Measurements from ENCODE around the gene ACAA1. TPM values are rescaled to one million over a fixed set of nuclear protein-coding genes. Genes with fewer than 3 reads are reported as not detected.
"Not testable (repeated sequence)": the region's sequence is repeated elsewhere in the genome, so short reads cannot be mapped to it uniquely, and the experiment has no call there.

ACAA1 gene
- total RNA-seq, 3 donors from 2014 or later (not counting 1 experiment from before 2014, with no cell fraction given), result 79.4 to 101 (median 93.9) TPM

- no peak for DNase-seq
- no peak for ATAC-seq
- Histone ChIP-seq H3K36me3 (ENCODE audit: control insufficient read depth, insufficient read depth, low read length) (no peaks in the 10 kb centered on the region), H3K9me3 (ENCODE audit: control insufficient read depth, insufficient read depth, low read length) (peaks cover 17% of the 10 kb centered on the region), H3K27ac (ENCODE audit: low read length) (no peak overlapping the region), H3K4me1 (ENCODE audit: control insufficient read depth, insufficient read depth, low read length) (no peaks in the 10 kb centered on the region), H3K27me3 (ENCODE audit: control insufficient read depth, insufficient read depth, low read length) (no peaks in the 10 kb centered on the region), H3K4me3 (ENCODE audit: low read length) (no peak overlapping the region)
- 87% methylated on average over 10 of the region's 11 CpGs for WGBS (ENCODE audit: insufficient coverage)
- H3K4me3 Mint-ChIP-seq, result no peak overlapping the region
- H3K4me1 Mint-ChIP-seq, result peaks cover 0 to 11% of the 10 kb centered on the region in 2 donors
- H3K27ac Mint-ChIP-seq, result no peak overlapping the region
- H3K27me3 Mint-ChIP-seq (ENCODE audit: low read depth in 2 of 2), result peaks cover 0 to 3% of the 10 kb centered on the region in 2 donors
- peaks cover 5 to 6% of the 10 kb centered on the region in 2 donors for H3K9me3 Mint-ChIP-seq
- TF ChIP-seq, protein P1, sequence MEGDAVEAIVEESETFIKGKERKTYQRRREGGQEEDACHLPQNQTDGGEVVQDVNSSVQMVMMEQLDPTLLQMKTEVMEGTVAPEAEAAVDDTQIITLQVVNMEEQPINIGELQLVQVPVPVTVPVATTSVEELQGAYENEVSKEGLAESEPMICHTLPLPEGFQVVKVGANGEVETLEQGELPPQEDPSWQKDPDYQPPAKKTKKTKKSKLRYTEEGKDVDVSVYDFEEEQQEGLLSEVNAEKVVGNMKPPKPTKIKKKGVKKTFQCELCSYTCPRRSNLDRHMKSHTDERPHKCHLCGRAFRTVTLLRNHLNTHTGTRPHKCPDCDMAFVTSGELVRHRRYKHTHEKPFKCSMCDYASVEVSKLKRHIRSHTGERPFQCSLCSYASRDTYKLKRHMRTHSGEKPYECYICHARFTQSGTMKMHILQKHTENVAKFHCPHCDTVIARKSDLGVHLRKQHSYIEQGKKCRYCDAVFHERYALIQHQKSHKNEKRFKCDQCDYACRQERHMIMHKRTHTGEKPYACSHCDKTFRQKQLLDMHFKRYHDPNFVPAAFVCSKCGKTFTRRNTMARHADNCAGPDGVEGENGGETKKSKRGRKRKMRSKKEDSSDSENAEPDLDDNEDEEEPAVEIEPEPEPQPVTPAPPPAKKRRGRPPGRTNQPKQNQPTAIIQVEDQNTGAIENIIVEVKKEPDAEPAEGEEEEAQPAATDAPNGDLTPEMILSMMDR (IDR thresholded peaks at IDR 0.05), result no peak
- intact Hi-C loops (cut with micrococcal nuclease), result no loop called here
- H3K36me3 Mint-ChIP-seq, result no peaks in the 10 kb centered on the region
These were observed 48.5 kb downstream of the ACAA1 start for GRCh38 chr3:38088126-38089078.

DNA sequence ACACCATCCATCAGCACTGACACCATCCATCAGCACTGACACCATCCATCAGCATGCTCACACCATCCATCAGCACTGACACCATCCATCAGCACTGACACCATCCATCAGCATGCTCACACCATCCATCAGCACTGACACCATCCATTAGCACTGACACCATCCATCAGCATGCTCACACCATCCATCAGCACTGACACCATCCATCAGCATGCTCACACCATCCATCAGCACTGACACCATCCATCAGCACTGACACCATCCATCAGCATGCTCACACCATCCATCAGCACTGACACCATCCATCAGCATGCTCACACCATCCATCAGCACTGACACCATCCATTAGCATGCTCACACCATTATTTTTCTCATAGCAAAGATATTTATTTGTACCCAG, 49.6 kb downstream of the ACAA1 start:
- H3K27me3 ChIP-seq (ENCODE audit: control insufficient read depth, insufficient read depth, low read length); H3K4me1 ChIP-seq (ENCODE audit: control insufficient read depth, insufficient read depth, low read length); ATAC-seq; H3K27ac ChIP-seq (ENCODE audit: low read length); H3K4me3 ChIP-seq (ENCODE audit: low read length); H3K36me3 Mint-ChIP-seq; intact Hi-C loops (cut with micrococcal nuclease); DNase-seq; H3K4me3 Mint-ChIP-seq; H3K27me3 Mint-ChIP-seq (ENCODE audit: low read depth in 2 of 2); H3K36me3 ChIP-seq (ENCODE audit: control insufficient read depth, insufficient read depth, low read length); H3K27ac Mint-ChIP-seq; H3K9me3 Mint-ChIP-seq: not testable (repeated sequence)
- peaks cover 17% of the 10 kb centered on the region for H3K9me3 ChIP-seq (ENCODE audit: control insufficient read depth, insufficient read depth, low read length)
- H3K4me1 Mint-ChIP-seq, result peaks cover 0 to 11% of the 10 kb centered on the region in 2 donors

DNA sequence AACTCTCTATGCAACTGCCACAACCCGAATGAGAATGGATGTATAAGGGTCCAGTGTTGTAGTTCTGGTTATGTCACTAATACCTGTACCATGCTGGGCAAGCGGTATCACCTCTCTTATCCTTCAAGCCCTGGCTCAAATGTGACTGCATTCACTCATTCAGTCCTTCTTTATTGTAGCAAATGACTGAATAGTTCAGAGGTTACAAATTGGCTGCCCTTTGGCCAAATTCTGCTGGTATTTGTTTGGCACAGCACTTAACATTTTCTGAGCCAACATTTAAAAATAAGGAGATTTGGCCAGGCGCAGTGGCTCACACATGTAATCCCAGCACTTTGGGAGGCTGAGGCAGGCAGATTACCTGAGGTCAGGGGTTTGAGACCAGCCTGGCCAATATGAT, 50.4 kb downstream of the ACAA1 start:
- H3K9me3 Mint-ChIP-seq, result peaks cover 5 to 6% of the 10 kb centered on the region in 2 donors
- H3K27me3 Mint-ChIP-seq (ENCODE audit: low read depth in 2 of 2), result peaks cover 0 to 3% of the 10 kb centered on the region in 2 donors
- ATAC-seq (no peak), DNase-seq (no peak)
- Histone ChIP-seq H3K4me1 (ENCODE audit: control insufficient read depth, insufficient read depth, low read length) (no peaks in the 10 kb centered on the region), H3K36me3 (ENCODE audit: control insufficient read depth, insufficient read depth, low read length) (no peaks in the 10 kb centered on the region), H3K27ac (ENCODE audit: low read length) (no peak overlapping the region), H3K27me3 (ENCODE audit: control insufficient read depth, insufficient read depth, low read length) (no peaks in the 10 kb centered on the region), H3K4me3 (ENCODE audit: low read length) (no peak overlapping the region), H3K9me3 (ENCODE audit: control insufficient read depth, insufficient read depth, low read length) (peaks cover 17% of the 10 kb centered on the region)
- 81% methylated on average over 3 of the region's 3 CpGs for WGBS (ENCODE audit: insufficient coverage)
- H3K27ac Mint-ChIP-seq, result peak overlapping the region; percentile 83 to 88
- TF ChIP-seq, protein P1 (IDR thresholded peaks at IDR 0.05), result no peak
- intact Hi-C loops (cut with micrococcal nuclease), result no loop called here
- no peak overlapping the region for H3K4me3 Mint-ChIP-seq
- no peaks in the 10 kb centered on the region for H3K36me3 Mint-ChIP-seq
- H3K4me1 Mint-ChIP-seq, result peaks cover 0 to 11% of the 10 kb centered on the region in 2 donors

GRCh38 chr3:38085943-38086324, 51.0 kb downstream of the ACAA1 start:
- H3K27me3 Mint-ChIP-seq (ENCODE audit: low read depth in 2 of 2), result peaks cover 0 to 3% of the 10 kb centered on the region in 2 donors
- WGBS (ENCODE audit: insufficient coverage), result 58% methylated on average over 1 of the region's 1 CpG
- no peak for DNase-seq
- intact Hi-C loops (cut with micrococcal nuclease), result no loop called here
- peak in 1 of 3 donors; percentile 18 for ATAC-seq
- H3K4me1 ChIP-seq (ENCODE audit: control insufficient read depth, insufficient read depth, low read length), result no peaks in the 10 kb centered on the region
- peaks cover 5 to 6% of the 10 kb centered on the region in 2 donors for H3K9me3 Mint-ChIP-seq
- no peak overlapping the region for H3K4me3 ChIP-seq (ENCODE audit: low read length)
- H3K36me3 ChIP-seq (ENCODE audit: control insufficient read depth, insufficient read depth, low read length), result no peaks in the 10 kb centered on the region
- no peak overlapping the region for H3K27ac ChIP-seq (ENCODE audit: low read length)
- TF ChIP-seq, protein P1 (IDR thresholded peaks at IDR 0.05), result no peak
- no peaks in the 10 kb centered on the region for H3K27me3 ChIP-seq (ENCODE audit: control insufficient read depth, insufficient read depth, low read length)
- H3K4me3 Mint-ChIP-seq, result no peak overlapping the region
- H3K9me3 ChIP-seq (ENCODE audit: control insufficient read depth, insufficient read depth, low read length), result peaks cover 17% of the 10 kb centered on the region
- H3K27ac Mint-ChIP-seq, result peak overlapping the region; percentile 83 to 88
- peaks cover 0 to 11% of the 10 kb centered on the region in 2 donors for H3K4me1 Mint-ChIP-seq
- no peaks in the 10 kb centered on the region for H3K36me3 Mint-ChIP-seq
